IgD-negative memory B cell (primary cell): Measurements from ENCODE around the gene SOX1. TPM values are rescaled to one million over a fixed set of nuclear protein-coding genes. Genes with fewer than 3 reads are reported as not detected.

ENCODE experiments used
- H3K27ac Mint-ChIP-seq, 3 donors: one replicate each; pipeline ENCODE4 v1.8.0; 2020 to 2022; ENCODE audit warnings: mild to moderate bottlenecking in 3 of 3, mixed read lengths in 3 of 3, moderate library complexity in 1 of 3
- H3K27me3 Mint-ChIP-seq: one replicate; pipeline ENCODE4 v1.8.0; 2021; ENCODE audit warnings: mixed read lengths
- H3K36me3 Mint-ChIP-seq: one replicate; pipeline ENCODE4 v1.8.0; 2020; ENCODE audit warnings: mild to moderate bottlenecking, mixed read lengths
- H3K4me1 Mint-ChIP-seq, 3 donors: one replicate each; pipeline ENCODE4 v1.8.0; 2020 to 2022; ENCODE audit warnings: mixed read lengths in 3 of 3, mild to moderate bottlenecking in 1 of 3
- H3K4me3 Mint-ChIP-seq, 4 donors: one replicate each; pipeline ENCODE4 v1.8.0; 2020 to 2022; ENCODE audit warnings: mild to moderate bottlenecking in 4 of 4, mixed read lengths in 4 of 4, moderate library complexity in 3 of 4
- H3K9me3 Mint-ChIP-seq, 3 donors: one replicate each; pipeline ENCODE4 v1.8.0; 2020 to 2021; ENCODE audit warnings: mixed read lengths in 3 of 3, mild to moderate bottlenecking in 1 of 3
- polyA plus RNA-seq: library from polyadenylated mRNA; unstranded; fragments of 300-500 nt; fragmentation: Illumina TruSeq; gene quantifications from one replicate; pipeline ENCODE4 v1.2.3, GENCODE V29; 2021

The SOX1 gene
- polyA plus RNA-seq, 1 donor from 2014 or later, result not detected

DNA sequence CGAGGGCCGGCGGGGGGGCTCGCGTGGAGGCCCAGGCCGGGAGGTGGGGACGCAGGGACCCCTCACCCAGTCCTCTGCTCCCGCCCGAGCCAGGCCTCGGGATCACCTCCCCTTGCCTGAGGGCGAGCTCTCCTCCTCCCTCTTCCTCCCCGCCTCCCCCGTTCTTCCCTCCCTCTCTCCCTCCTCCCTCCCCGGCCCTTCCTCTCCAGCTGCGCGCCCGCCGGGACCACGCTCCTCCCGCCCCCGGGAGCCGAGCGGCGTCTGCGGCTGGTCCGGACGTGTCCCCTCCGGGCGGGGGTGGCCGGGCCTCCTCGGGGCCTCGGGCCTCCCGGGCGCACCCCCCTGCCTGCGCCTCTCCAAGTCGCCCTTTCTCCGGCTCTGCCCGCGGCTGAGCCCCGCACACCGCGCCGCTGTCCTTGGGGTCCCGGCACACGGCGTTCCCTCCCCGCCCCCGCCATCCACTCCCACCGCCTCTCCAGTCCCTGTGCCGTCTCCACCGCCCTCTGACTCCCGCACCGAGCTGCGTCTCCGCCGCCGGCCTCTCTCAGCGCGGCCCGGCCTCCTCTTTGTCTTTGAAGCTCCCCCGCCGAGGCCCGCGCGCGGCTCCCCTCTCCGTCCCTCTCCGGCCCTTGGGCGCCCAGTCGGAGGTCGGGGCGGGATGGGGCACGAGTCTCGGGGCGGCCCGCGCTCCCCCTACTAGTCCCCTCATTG is 5.7 kb downstream of the SOX1 start:
- H3K4me3 Mint-ChIP-seq, result no peak overlapping the region
- H3K27me3 Mint-ChIP-seq, result peaks cover 47% of the 10 kb centered on the region
- no peak overlapping the region for H3K27ac Mint-ChIP-seq
- peaks cover 6 to 8% (median 7%) of the 10 kb centered on the region in 3 donors for H3K9me3 Mint-ChIP-seq
- no peaks in the 10 kb centered on the region for H3K4me1 Mint-ChIP-seq
- H3K36me3 Mint-ChIP-seq, result no peaks in the 10 kb centered on the region

DNA sequence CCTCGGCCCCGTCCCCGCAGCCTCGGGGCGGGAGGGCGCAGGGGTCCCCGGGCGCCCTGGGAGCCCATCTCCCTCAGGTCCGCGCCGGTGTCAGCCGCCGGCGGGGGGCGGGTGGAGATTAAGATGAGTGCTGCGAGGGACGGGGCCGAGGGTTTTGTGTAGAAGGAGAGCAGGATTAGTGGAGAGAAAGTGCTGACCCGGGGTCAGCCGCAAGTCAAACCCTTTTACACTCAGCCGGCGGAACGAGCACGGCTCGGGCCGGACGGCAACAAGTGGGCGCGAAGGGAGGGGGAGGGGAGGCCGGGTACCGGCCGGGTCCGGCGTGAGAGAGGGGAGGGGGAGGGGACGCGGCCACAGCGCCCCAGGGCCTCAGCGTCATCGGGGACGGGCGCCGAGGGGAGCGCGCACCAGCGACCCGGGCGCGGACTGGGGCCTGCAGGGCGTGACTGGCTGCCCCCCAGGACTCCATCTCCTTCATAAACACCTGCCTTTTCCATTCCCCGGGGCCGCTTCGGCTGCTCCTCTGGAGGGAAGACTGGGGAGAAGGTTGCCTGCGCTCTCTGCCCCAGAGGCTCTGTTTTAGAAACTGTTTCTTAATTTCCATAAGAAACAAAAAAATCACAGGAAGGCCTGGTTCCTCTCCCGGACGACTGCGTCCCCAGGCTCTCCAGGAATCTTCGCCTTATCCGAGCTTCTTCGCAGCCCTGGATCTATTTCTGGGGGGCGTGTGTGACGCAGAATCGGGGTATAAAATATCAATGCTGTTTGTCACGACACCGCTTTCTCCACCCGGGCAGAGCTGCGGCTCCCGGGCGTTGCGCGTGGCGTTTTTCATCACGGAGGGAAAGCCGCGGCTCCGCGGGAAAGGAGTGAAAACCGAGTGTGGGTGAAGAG is 6.5 kb downstream of the SOX1 start:
- Mint-ChIP-seq H3K4me3 (no peak overlapping the region), H3K36me3 (no peaks in the 10 kb centered on the region), H3K27me3 (peaks cover 47% of the 10 kb centered on the region), H3K9me3 (peaks cover 6 to 8% (median 7%) of the 10 kb centered on the region in 3 donors), H3K27ac (peak overlapping the region in 2 of 3 donors; percentile 76 to 80), H3K4me1 (no peaks in the 10 kb centered on the region)

DNA sequence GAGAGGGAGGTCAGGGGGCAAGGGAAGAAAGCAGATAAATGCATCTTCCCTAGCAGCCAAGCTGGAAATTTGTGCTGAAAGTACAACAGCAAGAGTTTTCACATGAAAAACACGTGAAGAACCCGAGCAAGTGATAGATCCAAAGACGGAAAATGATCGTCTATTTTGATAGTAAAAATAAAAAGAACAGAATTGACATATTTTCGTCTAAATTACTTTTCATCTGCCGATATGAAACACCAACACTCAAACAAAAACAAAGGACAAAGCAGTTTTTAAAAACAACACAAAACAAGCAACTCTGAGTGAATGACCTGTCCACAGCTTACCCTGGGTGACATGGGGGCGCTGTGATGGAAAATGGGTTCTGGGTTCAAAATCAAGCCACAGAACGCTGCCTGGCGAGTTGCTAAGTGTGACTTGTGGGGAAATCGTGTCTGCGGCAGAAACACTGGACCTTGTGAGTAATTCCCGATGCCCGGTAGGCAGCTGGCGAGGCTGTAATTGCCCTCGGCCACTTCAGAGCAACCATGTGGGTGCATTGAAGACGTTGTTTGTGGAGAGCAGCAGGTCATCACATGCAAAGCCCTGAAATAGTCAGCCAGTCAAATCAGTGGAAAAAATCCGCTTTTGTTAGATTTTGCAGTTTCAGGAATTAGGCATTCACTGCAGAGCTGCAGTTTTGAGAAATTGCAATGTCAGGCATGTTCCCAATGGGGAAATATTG is 7.4 kb downstream of the SOX1 start:
- peaks cover 42% of the 10 kb centered on the region for H3K27me3 Mint-ChIP-seq
- peak overlapping the region in 1 of 3 donors; percentile 76 for H3K27ac Mint-ChIP-seq
- H3K9me3 Mint-ChIP-seq, result peaks cover 4 to 7% (median 6%) of the 10 kb centered on the region in 3 donors
- peak overlapping the region in 1 of 4 donors; percentile 72 for H3K4me3 Mint-ChIP-seq
- no peaks in the 10 kb centered on the region for H3K4me1 Mint-ChIP-seq
- no peaks in the 10 kb centered on the region for H3K36me3 Mint-ChIP-seq

DNA sequence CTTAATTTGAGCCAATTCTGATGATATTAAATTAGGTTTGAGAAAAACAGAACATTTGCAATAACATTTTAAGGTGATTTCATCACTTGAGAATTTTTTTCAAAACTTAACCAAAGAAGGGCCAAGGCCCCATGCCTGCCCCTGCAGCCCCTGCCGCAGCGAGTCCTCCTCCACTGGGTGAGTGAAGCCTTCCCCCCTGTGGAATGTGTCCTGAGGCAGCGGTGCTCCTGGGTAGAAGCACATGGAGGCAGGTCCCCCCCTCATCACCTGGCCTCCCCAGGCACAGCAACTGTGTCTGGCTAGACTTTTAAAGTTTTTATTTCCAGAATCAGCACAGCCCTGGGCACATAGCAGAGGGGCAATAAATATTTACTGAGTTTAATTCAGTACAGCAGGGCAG is 10.8 kb downstream of the SOX1 start:
- Mint-ChIP-seq H3K9me3 (peaks cover 0 to 2% (median under 1%) of the 10 kb centered on the region in 3 donors), H3K27me3 (peaks cover 27% of the 10 kb centered on the region), H3K36me3 (peaks cover 1% of the 10 kb centered on the region), H3K4me3 (no peak overlapping the region), H3K27ac (no peak overlapping the region), H3K4me1 (peaks cover 0 to 1% (median 0%) of the 10 kb centered on the region in 3 donors)

DNA sequence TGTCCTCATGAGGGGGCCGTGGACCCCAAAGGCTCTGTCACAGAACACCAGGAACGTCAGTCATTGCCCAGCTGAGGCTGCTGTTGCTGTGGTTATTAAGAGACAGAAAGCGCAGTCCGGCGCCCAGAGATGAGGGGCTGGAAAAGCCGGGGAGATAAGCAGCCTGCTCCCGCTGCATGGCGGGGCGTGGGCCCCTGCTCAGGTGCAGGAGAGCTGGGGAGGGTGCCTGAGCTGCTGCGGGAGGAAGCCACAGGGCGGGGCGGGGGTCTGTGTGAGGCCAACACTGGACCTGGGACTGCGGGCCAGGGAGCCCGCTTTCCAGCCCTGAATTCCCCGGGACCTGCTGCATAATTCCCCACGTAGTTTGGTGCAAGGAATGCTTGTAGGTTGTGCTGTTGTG is 11.3 kb downstream of the SOX1 start:
- Mint-ChIP-seq H3K9me3 (peaks cover 0 to 5% (median 2%) of the 10 kb centered on the region in 3 donors), H3K27ac (no peak overlapping the region), H3K4me1 (peaks cover 0 to 1% (median 0%) of the 10 kb centered on the region in 3 donors), H3K4me3 (no peak overlapping the region), H3K27me3 (peaks cover 27% of the 10 kb centered on the region), H3K36me3 (peaks cover 1% of the 10 kb centered on the region)

DNA sequence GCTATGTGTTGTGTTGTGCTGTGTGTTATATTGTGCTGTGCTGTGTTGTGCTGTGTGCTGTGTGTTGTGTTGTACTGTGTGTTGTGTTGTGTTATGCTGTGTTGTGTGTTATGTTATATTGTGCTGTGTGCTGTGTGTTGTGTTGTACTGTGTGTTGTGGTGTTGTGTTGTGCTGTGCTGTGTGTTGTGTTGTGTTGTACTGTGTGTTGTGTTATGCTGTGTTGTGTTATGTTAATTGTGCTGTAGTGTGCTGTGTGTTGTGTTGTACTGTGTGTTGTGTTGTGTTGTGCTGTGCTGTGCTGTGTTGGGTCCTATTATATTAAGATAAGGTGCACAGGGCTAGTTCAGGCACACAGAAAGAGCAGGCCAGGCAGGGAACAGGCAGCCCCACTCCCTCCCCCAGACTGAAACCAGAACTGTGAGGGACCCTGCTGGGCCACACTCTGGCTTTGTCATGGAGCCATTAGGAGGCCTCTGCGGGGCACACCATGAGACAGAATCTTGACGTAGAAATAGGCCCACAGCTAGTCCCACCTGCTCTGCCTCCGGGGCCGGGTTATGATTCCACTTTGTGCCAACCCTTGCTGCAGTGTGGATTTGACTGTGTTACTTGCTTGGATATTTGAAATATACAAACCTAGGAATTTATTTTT is 12.1 kb downstream of the SOX1 start:
- no peak overlapping the region for H3K4me3 Mint-ChIP-seq
- peaks cover 23% of the 10 kb centered on the region for H3K27me3 Mint-ChIP-seq
- H3K9me3 Mint-ChIP-seq, result peaks cover 6% of the 10 kb centered on the region in 3 donors
- peaks cover 0 to 1% (median 0%) of the 10 kb centered on the region in 3 donors for H3K4me1 Mint-ChIP-seq
- H3K27ac Mint-ChIP-seq, result no peak overlapping the region
- peaks cover 1% of the 10 kb centered on the region for H3K36me3 Mint-ChIP-seq

DNA sequence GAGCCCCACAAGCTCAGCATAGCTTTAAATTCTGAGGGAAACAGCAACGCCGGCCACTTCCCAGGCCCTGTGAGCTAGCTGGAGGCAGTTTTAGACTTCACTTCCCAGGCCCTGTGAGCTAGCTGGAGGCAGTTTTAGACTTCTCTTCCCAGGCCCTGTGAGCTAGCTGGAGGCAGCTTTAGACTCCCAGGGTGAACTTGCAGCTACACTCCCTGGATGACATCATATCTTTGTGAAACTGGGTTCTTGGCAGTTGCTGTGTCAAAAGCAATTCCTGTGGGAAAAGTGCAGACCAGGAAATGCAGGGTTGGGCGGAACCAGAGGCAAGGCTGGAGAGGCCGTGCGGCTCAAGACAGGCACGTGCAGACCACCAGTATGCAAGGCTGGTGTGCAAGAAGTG is 12.7 kb downstream of the SOX1 start:
- H3K27me3 Mint-ChIP-seq, result peaks cover 17% of the 10 kb centered on the region
- H3K9me3 Mint-ChIP-seq, result peaks cover 9 to 11% (median 10%) of the 10 kb centered on the region in 3 donors
- H3K36me3 Mint-ChIP-seq, result peaks cover 1% of the 10 kb centered on the region

DNA sequence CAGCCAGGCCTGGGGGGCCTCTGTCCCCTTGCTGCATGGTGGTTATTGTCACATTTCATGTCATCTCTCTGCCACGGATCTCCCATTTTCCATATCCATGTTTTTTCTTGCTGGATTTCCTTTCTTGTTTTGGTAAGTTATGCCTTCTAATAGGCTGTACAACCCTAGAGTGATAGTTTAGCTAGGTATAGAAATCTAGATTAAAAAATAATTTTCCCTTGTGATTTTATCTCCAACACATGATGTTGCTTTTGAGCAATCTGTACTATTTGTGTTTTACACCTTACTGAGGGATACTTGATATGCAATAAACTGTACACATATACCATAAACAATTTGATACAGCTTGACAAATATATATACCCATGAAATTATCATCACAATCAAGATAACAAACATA is 17.0 kb downstream of the SOX1 start:
- Mint-ChIP-seq H3K4me3 (no peak overlapping the region), H3K4me1 (peaks cover 0 to 1% (median 0%) of the 10 kb centered on the region in 3 donors), H3K36me3 (peaks cover 1% of the 10 kb centered on the region), H3K27ac (no peak overlapping the region), H3K27me3 (peaks cover 6% of the 10 kb centered on the region), H3K9me3 (peaks cover 7 to 15% (median 14%) of the 10 kb centered on the region in 3 donors)

More for the DNA sequence above, 12.7 kb downstream of the SOX1 start:
- Mint-ChIP-seq H3K4me1 (peaks cover 0 to 1% (median 0%) of the 10 kb centered on the region in 3 donors), H3K4me3 (no peak overlapping the region), H3K27ac (no peak overlapping the region)

DNA sequence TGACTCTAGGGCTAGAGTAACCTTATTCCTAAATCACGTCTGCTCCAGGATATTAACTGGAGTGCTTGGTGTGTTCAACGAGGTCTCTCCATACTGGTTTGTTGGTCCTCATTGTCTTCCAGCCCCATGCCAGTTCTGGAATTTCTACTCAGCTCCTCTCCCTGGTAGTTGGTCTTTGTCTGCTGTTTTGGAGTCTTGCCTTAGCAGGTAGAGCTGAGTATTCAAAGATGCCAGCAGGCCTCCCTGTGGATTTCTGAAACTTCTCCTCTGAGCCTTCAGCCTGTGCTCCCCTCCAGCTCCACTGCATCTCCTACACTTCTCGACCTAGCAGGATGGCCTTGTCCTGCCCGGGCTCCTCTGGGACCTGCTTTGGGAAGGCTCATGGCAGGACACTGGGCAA is 25.5 kb downstream of the SOX1 start:
- Mint-ChIP-seq H3K36me3 (no peaks in the 10 kb centered on the region), H3K4me1 (no peaks in the 10 kb centered on the region), H3K9me3 (peaks cover 0 to 4% (median 0%) of the 10 kb centered on the region in 3 donors), H3K27ac (no peak overlapping the region), H3K27me3 (peaks cover 5% of the 10 kb centered on the region), H3K4me3 (no peak overlapping the region)

DNA sequence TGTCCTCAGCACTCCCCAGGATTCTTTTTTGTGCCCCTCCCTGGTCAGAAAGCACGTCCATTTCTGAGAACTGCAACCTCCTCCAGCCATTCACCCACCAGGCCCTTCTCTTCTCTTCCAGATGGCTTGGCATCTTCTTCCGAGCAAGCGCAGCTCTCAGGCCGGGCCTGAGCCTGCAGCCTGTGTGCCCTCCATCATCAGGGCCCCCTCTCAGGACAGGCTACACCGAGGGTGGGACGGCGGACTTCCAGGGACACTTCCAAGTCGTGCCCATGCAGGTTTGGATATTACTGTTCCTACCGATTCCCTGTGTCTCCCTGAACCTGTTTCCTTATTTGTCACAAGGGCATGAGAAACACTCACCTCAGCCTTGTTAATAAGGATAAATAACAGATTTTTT is 28.4 kb downstream of the SOX1 start:
- H3K4me3 Mint-ChIP-seq, result no peak overlapping the region
- H3K4me1 Mint-ChIP-seq, result no peaks in the 10 kb centered on the region
- H3K27me3 Mint-ChIP-seq, result peaks cover 7% of the 10 kb centered on the region
- peaks cover 0 to 4% (median 0%) of the 10 kb centered on the region in 3 donors for H3K9me3 Mint-ChIP-seq
- H3K27ac Mint-ChIP-seq, result no peak overlapping the region
- H3K36me3 Mint-ChIP-seq, result no peaks in the 10 kb centered on the region

DNA sequence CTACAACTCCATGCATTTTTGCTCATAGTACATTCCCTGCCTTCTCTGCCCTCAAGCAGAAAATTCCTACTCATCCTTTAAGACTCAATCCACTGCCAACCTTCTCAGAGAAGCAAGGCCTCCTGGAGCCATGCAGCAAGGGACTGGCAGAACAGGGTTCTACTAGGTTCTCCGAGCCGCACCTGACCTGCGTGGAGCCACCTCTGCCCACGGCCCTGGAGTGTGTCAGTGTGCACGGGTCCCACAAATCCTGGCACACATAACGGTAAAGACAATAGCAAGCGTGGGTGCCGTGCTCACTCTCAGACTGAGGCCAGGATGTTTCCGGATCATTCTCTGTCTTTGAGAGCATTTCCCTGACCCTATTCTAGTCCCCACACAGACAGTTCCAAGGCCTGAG is 30.0 kb downstream of the SOX1 start:
- peaks cover 15% of the 10 kb centered on the region for H3K27me3 Mint-ChIP-seq
- H3K4me3 Mint-ChIP-seq, result no peak overlapping the region
- H3K9me3 Mint-ChIP-seq, result peaks cover 0 to 4% (median 0%) of the 10 kb centered on the region in 3 donors
- no peaks in the 10 kb centered on the region for H3K4me1 Mint-ChIP-seq
- no peak overlapping the region for H3K27ac Mint-ChIP-seq
- no peaks in the 10 kb centered on the region for H3K36me3 Mint-ChIP-seq

DNA sequence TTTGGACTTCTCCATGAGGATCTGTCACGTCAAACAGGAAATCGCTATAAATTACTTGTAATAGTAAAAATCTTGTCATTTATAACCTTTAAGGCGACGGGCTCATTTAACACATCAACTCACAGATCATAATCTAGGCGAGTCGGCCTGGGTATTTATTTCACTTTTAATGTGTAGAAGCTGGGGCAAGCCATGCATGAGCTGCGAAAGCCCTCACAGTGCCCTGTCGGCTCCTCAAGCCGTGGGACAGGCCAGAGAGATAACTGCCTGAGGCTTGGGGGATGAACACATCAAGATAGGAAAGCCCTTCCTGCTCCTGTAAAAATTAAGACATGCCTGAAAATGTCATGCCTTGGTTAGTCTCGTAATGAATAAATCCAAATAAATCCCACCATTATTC is 30.8 kb downstream of the SOX1 start:
- Mint-ChIP-seq H3K9me3 (peaks cover 0 to 4% (median 0%) of the 10 kb centered on the region in 3 donors), H3K4me3 (no peak overlapping the region), H3K27me3 (peaks cover 22% of the 10 kb centered on the region), H3K27ac (no peak overlapping the region), H3K4me1 (no peaks in the 10 kb centered on the region), H3K36me3 (no peaks in the 10 kb centered on the region)

DNA sequence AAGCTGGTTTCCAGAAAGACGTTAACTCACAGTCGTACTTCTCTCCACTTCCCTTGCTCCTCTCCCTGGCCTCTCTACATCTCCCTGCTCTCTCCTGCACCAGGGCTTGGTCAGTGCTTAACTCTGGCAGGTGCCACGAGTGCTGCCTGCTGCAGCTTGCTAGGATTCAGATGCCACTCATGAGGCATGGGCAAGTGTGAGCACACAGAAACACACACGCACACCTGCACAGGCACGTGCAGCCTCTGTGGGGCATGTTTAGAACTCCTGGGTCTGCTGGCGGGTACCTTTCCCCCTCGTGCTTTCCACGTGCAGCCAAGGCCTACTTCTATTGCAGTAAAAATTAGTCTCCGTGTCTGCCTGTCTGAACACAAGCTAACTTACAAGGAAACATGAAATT is 31.8 kb downstream of the SOX1 start:
- H3K36me3 Mint-ChIP-seq, result no peaks in the 10 kb centered on the region
- H3K4me1 Mint-ChIP-seq, result no peaks in the 10 kb centered on the region
- H3K27ac Mint-ChIP-seq, result no peak overlapping the region
- peaks cover 0 to 3% (median 0%) of the 10 kb centered on the region in 3 donors for H3K9me3 Mint-ChIP-seq
- H3K4me3 Mint-ChIP-seq, result no peak overlapping the region
- peaks cover 29% of the 10 kb centered on the region for H3K27me3 Mint-ChIP-seq

DNA sequence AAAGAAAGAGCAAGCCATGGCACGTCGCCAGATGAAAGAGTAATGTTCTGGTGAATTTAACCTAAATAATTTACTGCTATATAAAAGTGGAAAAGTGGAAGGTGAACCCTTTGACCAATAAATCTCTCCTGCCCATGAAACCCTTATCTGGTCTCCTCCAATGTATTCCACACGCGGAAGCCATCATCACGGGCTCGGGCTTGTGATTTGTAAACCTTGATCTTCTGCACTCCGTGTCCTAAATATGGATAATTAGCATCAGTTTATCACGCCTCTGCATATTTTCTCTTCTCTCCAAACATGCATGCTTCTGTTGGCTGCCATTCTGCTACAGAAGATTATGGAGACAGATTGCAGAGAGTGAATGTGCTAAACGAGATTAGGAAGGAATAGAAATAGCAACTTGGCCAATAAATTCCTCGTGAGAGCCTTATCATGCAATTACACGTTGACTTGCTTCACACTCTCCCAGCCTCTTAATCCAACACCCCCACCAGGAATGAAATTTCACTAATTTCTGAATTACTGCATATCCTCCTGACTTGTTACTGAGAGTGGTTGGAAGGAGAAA is 34.5 kb downstream of the SOX1 start:
- no peak overlapping the region for H3K27ac Mint-ChIP-seq
- peaks cover 0 to 2% (median 0%) of the 10 kb centered on the region in 3 donors for H3K4me1 Mint-ChIP-seq
- H3K27me3 Mint-ChIP-seq, result peaks cover 38% of the 10 kb centered on the region
- no peaks in the 10 kb centered on the region for H3K9me3 Mint-ChIP-seq
- no peaks in the 10 kb centered on the region for H3K36me3 Mint-ChIP-seq
- H3K4me3 Mint-ChIP-seq, result no peak overlapping the region
